Measurements from ENCODE around the gene WIPI1.

GRCh38 chr17:68450801-68451200 lies 6.5 kb downstream of the WIPI1 start:
- TF ChIP-seq EHMT2 (IDR thresholded peaks at IDR 0.05; ENCODE audit: low read depth), result no peak
- TF ChIP-seq TFCP2L1 (CRISPR knock-in tag; IDR thresholded peaks at IDR 0.05), result no peak
- TF ChIP-seq CTCF (IDR thresholded peaks at IDR 0.05), result no peak
- TF ChIP-seq POLR2A (IDR thresholded peaks at IDR 0.05; ENCODE audit: low read length), result no peak
- no peak for TF ChIP-seq RCOR1 (IDR thresholded peaks at IDR 0.05; ENCODE audit: low read depth, low read length)
- no peak for TF ChIP-seq EP300 (IDR thresholded peaks at IDR 0.05)
- TF ChIP-seq FOSL2 (IDR thresholded peaks at IDR 0.05), result no peak
- TF ChIP-seq FOSL2 (CRISPR knock-in tag; IDR thresholded peaks at IDR 0.05), result no peak
- TF ChIP-seq KDM1A (IDR thresholded peaks at IDR 0.05; ENCODE audit: low read depth), result no peak
- TF ChIP-seq MYC (IDR thresholded peaks at IDR 0.05; ENCODE audit: borderline replicate concordance, low read length), result no peak
